K562 (cell line): ENCODE data around the gene SLC2A6. TPM values are rescaled to one million over a fixed set of nuclear protein-coding genes. Genes with fewer than 3 reads are reported as not detected.
A peak's percentile ranks its signal among the peaks of the same experiment; 100 is the strongest.

Experiments used
- ATAC-seq: fragments of 200-7000 bp; cut with Tn5 transposase; 3 replicates; pipeline ENCODE4 v1.9.1; 2020; ENCODE audit warnings: moderate library complexity
- BruUV-seq: library from RNA; stranded (reverse); fragments of 400-500 nt; replicated peaks from 2 replicates; lab custom pipeline; 2021; lab: Mats Ljungman, UMichigan
- CTCF ChIA-PET: fragments of 300-600 bp; formaldehyde crosslinking; extraction: SDS; loops from one replicate; lab custom pipeline; 2021; ENCODE audit warnings: low intra/inter-chr PET ratio; lab: Yijun Ruan, JAX
- POLR2A ChIA-PET: fragments of 300-600, 350-650 bp; sonication (Branson Sonifier 250); formaldehyde crosslinking; extraction: SDS; loops from one replicate; lab custom pipeline; 2021; ENCODE audit warnings: antibody characterized with exemption, inconsistent platforms; lab: Yijun Ruan, JAX
- DNase-seq, 4 experiments: peaks; one replicate each; pipeline versions ENCODE4 v3.0.0 to v3.0.0-alpha.2; 2011 to 2018; ENCODE audit warnings: low spot score in 3 of 4, mixed read lengths in 3 of 4; ENCODE audit errors: extremely low read depth in 1 of 4
- FAIRE-seq: peaks from 2 replicates; lab custom pipeline; 2011; peaks lifted over from hg19 to GRCh38; lab: Jason Lieb, UNC
- H2AFZ ChIP-seq: 2 replicates; pipeline ENCODE4 v1.6.0; 2011; ENCODE audit warnings: low read depth, low read length, control low read depth, inconsistent platforms
- H3K27ac ChIP-seq: fragments of 200-600 bp; 3 replicates; pipeline ENCODE4 v1.8.0; 2011; ENCODE audit warnings: low read depth, mild to moderate bottlenecking, control low read depth, inconsistent platforms, low read length, moderate library complexity, mixed read lengths; ENCODE audit errors: extremely low read depth
- H3K27me3 ChIP-seq, 2 experiments: fragments of 300-600 bp in 1 of 2; 2 replicates in 1 of 2; 3 replicates in 1 of 2; pipeline versions ENCODE4 v1.6.0 to v1.8.0; 2011; ENCODE audit warnings: inconsistent platforms in 2 of 2, low read length in 2 of 2, mild to moderate bottlenecking in 1 of 2, mixed read lengths in 1 of 2, moderate library complexity in 1 of 2; ENCODE audit not compliant: control insufficient read depth in 2 of 2, insufficient read depth in 2 of 2
- H3K36me3 ChIP-seq: fragments of 300-600 bp; 3 replicates; pipeline ENCODE4 v1.8.0; 2011; ENCODE audit warnings: mild to moderate bottlenecking, low read length, inconsistent platforms; ENCODE audit not compliant: control insufficient read depth, insufficient read depth
- H3K4me1 ChIP-seq, 2 experiments: fragments of 200-600 bp in 1 of 2; replicated peaks in 1 of 2; 2 replicates in 1 of 2; 3 replicates in 1 of 2; pipeline versions ENCODE4 v1.5.1 to v1.8.0; 2011; ENCODE audit warnings: inconsistent platforms in 2 of 2, low read length in 2 of 2, mild to moderate bottlenecking in 1 of 2, mixed read lengths in 1 of 2, moderate library complexity in 1 of 2; ENCODE audit not compliant: control insufficient read depth in 2 of 2, insufficient read depth in 2 of 2
- H3K4me2 ChIP-seq: 2 replicates; pipeline ENCODE4 v1.6.1; 2011; ENCODE audit warnings: low read length, control low read depth, inconsistent platforms, mixed read lengths; ENCODE audit not compliant: insufficient read depth
- H3K4me3 ChIP-seq: fragments of 200-600 bp; sonication (generic), shearing (Covaris generic); 2 replicates; pipeline ENCODE4 v1.5.1; 2016; ENCODE audit warnings: control low read depth, inconsistent platforms
- H3K79me2 ChIP-seq: fragments of 200-600 bp; 3 replicates; pipeline ENCODE4 v1.8.0; 2011; ENCODE audit warnings: low read length, inconsistent platforms; ENCODE audit not compliant: control insufficient read depth, insufficient read depth
- H3K9ac ChIP-seq, 2 experiments: 2 replicates each; pipeline versions ENCODE4 v1.6.0 to v1.6.1; 2011; ENCODE audit warnings: low read depth in 2 of 2, low read length in 2 of 2, control low read depth in 1 of 2, inconsistent platforms in 1 of 2, mild to moderate bottlenecking in 1 of 2, mixed read lengths in 1 of 2; ENCODE audit not compliant: insufficient read depth in 1 of 2
- H3K9me1 ChIP-seq: one replicate; pipeline ENCODE4 v1.6.0; 2011; ENCODE audit warnings: inconsistent platforms, mild to moderate bottlenecking, low read length, moderate library complexity; ENCODE audit not compliant: control insufficient read depth, insufficient read depth
- H3K9me3 ChIP-seq: replicated peaks from 2 replicates; pipeline ENCODE4 v1.5.1; 2011; ENCODE audit warnings: low read depth, low read length, inconsistent platforms; ENCODE audit not compliant: control insufficient read depth, insufficient read depth
- H4K20me1 ChIP-seq: replicated peaks from 2 replicates; pipeline ENCODE4 v1.6.1; 2011; ENCODE audit warnings: low read length, inconsistent platforms, mixed read lengths; ENCODE audit not compliant: control insufficient read depth, insufficient read depth
- BACH1 ChIP-seq: fragments of 200-800 bp; sonication (Bioruptor generic); IDR thresholded peaks from 2 replicates; pipeline ENCODE4 v1.6.1; 2016; ENCODE audit warnings: missing genetic modification characterization, missing compliant biosample characterization
- CBFA2T3 ChIP-seq: fragments of 450-650 bp; IDR thresholded peaks from 2 replicates; pipeline ENCODE4 v1.6.1; 2017
- FOSL1 ChIP-seq: fragments of 200-800 bp; sonication (Bioruptor generic); conservative IDR thresholded peaks from 2 replicates; pipeline ENCODE4 v1.6.1; 2016; ENCODE audit warnings: missing genetic modification characterization, missing compliant biosample characterization
- GABPB1 ChIP-seq: sonication (generic); formaldehyde crosslinking; IDR thresholded peaks from 2 replicates; pipeline ENCODE4 v1.8.0; 2022; ENCODE audit warnings: mild to moderate bottlenecking, missing genetic modification reagents
- HNRNPL ChIP-seq: fragments of 200-400 bp; formaldehyde crosslinking; IDR thresholded peaks from 2 replicates; pipeline ENCODE4 v1.6.1; 2017; ENCODE audit warnings: low read depth, mild to moderate bottlenecking, low read length
- JUND ChIP-seq, 2 experiments: IDR thresholded peaks; 2 replicates in 1 of 2; 3 replicates in 1 of 2; pipeline ENCODE4 v1.6.1; 2011; ENCODE audit warnings: borderline replicate concordance in 2 of 2, low read depth in 2 of 2, low read length in 2 of 2, improper control_type of control experiment in 1 of 2, missing biosample characterization in 1 of 2, missing genetic modification characterization in 1 of 2, missing genetic modification reagents in 1 of 2
- MYNN ChIP-seq, 2 experiments: sonication (generic); formaldehyde crosslinking in 1 of 2; IDR thresholded peaks; 2 replicates each; pipeline versions ENCODE4 v1.5.0 to v1.6.1; 2016 to 2020; ENCODE audit warnings: antibody characterized with exemption in 1 of 2, missing genetic modification reagents in 1 of 2
- NEUROD1 ChIP-seq: fragments of 150-350 bp; IDR thresholded peaks from 2 replicates; pipeline ENCODE4 v1.6.1; 2014; ENCODE audit warnings: borderline replicate concordance, low read length, low read depth; ENCODE audit not compliant: partially characterized antibody
- POLR2AphosphoS2 ChIP-seq: IDR thresholded peaks from 2 replicates; pipeline ENCODE4 v1.6.1; 2012; ENCODE audit warnings: low read length, improper control_type of control experiment
- RBM15 ChIP-seq: fragments of 200-400 bp; formaldehyde crosslinking; IDR thresholded peaks from 2 replicates; pipeline ENCODE4 v1.6.1; 2018; ENCODE audit warnings: mild to moderate bottlenecking, low read length, moderate library complexity; ENCODE audit not compliant: insufficient read depth
- ZKSCAN8 ChIP-seq: fragments of 200-800 bp; sonication (Bioruptor generic); IDR thresholded peaks from 2 replicates; pipeline ENCODE4 v1.6.1; 2016; ENCODE audit warnings: missing genetic modification characterization, missing compliant biosample characterization
- ZNF175 ChIP-seq: fragments of 200-800 bp; sonication (Bioruptor generic); IDR thresholded peaks from 2 replicates; pipeline ENCODE4 v1.6.1; 2016; ENCODE audit warnings: low read depth, mild to moderate bottlenecking, missing genetic modification characterization, missing compliant biosample characterization
- ZSCAN29 ChIP-seq: fragments of 450-650 bp; IDR thresholded peaks from 2 replicates; pipeline ENCODE4 v1.6.1; 2017
- WGBS: fragments of 100-300 bp; shearing (Covaris generic); methylation state at CpG from one replicate; pipeline ENCODE4 v1.1.6; 2016; ENCODE audit warnings: low coverage, mixed read lengths; ENCODE audit not compliant: insufficient coverage; ENCODE audit errors: missing lambda C conversion rate; 5-methylcytosine and 5-hydroxymethylcytosine counted together
- in situ Hi-C: fragments of 300-500 bp; cut with MboI; formaldehyde crosslinking; loops from 4 replicates; pipeline ENCODE4 v1.15.0; 2018; ENCODE audit warnings: inconsistent platforms, mixed read lengths
- intact Hi-C: fragments of 100-400 bp; cut with micrococcal nuclease; formaldehyde crosslinking; loops from 2 replicates; pipeline ENCODE4 v1.14.2; 2022
- polyA plus RNA-seq, 8 experiments: library from polyadenylated mRNA; depleted of rRNA in 4 of 8; stranded (reverse) in 5 of 8; unstranded in 3 of 8; fragments of >200 nt; fragmentation: Nextera tagmentation in 2 of 8; fragmentation: Illumina TruSeq in 1 of 8; extraction: Ambion mirVana in 2 of 8; extraction: Trizol in 1 of 8; gene quantifications; 2 replicates each; pipeline versions ENCODE4 v1.2.1 to v1.2.3, GENCODE V29; 2011 to 2014; ENCODE audit warnings: inconsistent platforms in 1 of 8, missing spikeins in 1 of 8
- total RNA-seq, 7 experiments: library from RNA; depleted of rRNA in 6 of 7; stranded (reverse); fragments of >200 nt in 6 of 7; fragmentation: Illumina TruSeq in 2 of 7; extraction: Trizol in 2 of 7; gene quantifications; 2 replicates each; pipeline versions ENCODE4 v1.2.1 to v1.2.3, GENCODE V29; 2011 to 2021; ENCODE audit warnings: low replicate concordance in 1 of 7
- TF ChIP-seq, protein P1 (sequence below): fragments of 450-650 bp; IDR thresholded peaks from 2 replicates; pipeline ENCODE4 v1.6.1; 2018; ENCODE audit not compliant: partially characterized antibody
- TF ChIP-seq, protein P2 (sequence below), 3 experiments: fragments of 200-800 bp in 1 of 3; sonication (Bioruptor generic) in 1 of 3; sonication (generic) in 1 of 3; formaldehyde crosslinking in 1 of 3; IDR thresholded peaks; 2 replicates each; pipeline versions ENCODE4 v1.6.1 to v1.8.0; 2016 to 2022; ENCODE audit warnings: mild to moderate bottlenecking in 2 of 3, missing compliant biosample characterization in 2 of 3, missing genetic modification characterization in 2 of 3, missing genetic modification reagents in 1 of 3

The SLC2A6 gene
- total and polyA plus RNA-seq, 9 of the 15 experiments (the other 6 are each of a cell fraction or from before 2014, with no cell fraction given): 0.04 to 0.38 (median 0.09) TPM; not detected in 3

GRCh38 chr9:133506653-133507038, 27.7 kb upstream of the SLC2A6 start:
- BruUV-seq: no TSS peak
- intact Hi-C loops (no loop called here), in situ Hi-C loops (no loop called here)
- WGBS: 32% methylated on average over 18 of the region's 18 CpGs
- peak; percentile 82; the same call in 2 of the 3 replicates for ATAC-seq
- Histone ChIP-seq H4K20me1 (peaks cover 4% of the 10 kb centered on the region; the same call in 1 of the 2 replicates), H3K79me2 (no peaks in the 10 kb centered on the region), H2AFZ (no peak overlapping the region), H3K4me1 (peaks cover 21 to 30% of the 10 kb centered on the region in 2 experiments), H3K4me2 (no peak overlapping the region), H3K36me3 (no peaks in the 10 kb centered on the region), H3K9me3 (no peaks in the 10 kb centered on the region; the same call in 1 of the 2 replicates), H3K9ac (peak overlapping the region in 1 of 2 experiments; percentile 62; a peak in 2 of 4 replicates), H3K9me1 (no peaks in the 10 kb centered on the region), H3K4me3 (no peak overlapping the region), H3K27ac (no peak overlapping the region), H3K27me3 (peaks cover 3 to 21% of the 10 kb centered on the region in 2 experiments; a peak in 3 of 5 replicates)
- FAIRE-seq: peak; percentile 83
- ChIA-PET CTCF (no interaction called here), POLR2A (interaction anchor here (0.6 to 1.5 kb wide), 3 partner anchors 11 to 23 kb away, joined by 3 to 9 read pairs (median 5); partner anchors contain the start of gene MYMK)
- peak in 1 of 4 experiments; percentile 69 for DNase-seq
- TF ChIP-seq, protein P1, sequence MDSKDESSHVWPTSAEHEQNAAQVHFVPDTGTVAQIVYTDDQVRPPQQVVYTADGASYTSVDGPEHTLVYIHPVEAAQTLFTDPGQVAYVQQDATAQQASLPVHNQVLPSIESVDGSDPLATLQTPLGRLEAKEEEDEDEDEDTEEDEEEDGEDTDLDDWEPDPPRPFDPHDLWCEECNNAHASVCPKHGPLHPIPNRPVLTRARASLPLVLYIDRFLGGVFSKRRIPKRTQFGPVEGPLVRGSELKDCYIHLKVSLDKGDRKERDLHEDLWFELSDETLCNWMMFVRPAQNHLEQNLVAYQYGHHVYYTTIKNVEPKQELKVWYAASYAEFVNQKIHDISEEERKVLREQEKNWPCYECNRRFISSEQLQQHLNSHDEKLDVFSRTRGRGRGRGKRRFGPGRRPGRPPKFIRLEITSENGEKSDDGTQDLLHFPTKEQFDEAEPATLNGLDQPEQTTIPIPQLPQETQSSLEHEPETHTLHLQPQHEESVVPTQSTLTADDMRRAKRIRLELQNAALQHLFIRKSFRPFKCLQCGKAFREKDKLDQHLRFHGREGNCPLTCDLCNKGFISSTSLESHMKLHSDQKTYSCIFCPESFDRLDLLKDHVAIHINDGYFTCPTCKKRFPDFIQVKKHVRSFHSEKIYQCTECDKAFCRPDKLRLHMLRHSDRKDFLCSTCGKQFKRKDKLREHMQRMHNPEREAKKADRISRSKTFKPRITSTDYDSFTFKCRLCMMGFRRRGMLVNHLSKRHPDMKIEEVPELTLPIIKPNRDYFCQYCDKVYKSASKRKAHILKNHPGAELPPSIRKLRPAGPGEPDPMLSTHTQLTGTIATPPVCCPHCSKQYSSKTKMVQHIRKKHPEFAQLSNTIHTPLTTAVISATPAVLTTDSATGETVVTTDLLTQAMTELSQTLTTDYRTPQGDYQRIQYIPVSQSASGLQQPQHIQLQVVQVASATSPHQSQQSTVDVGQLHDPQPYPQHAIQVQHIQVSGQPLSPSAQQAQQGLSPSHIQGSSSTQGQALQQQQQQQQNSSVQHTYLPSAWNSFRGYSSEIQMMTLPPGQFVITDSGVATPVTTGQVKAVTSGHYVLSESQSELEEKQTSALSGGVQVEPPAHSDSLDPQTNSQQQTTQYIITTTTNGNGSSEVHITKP: peak; percentile 48
- TF ChIP-seq RBM15: no peak
- TF ChIP-seq BACH1 (tag): no peak
- no peak for TF ChIP-seq ZKSCAN8
- no peak for TF ChIP-seq ZNF175 (CRISPR knock-in tag)
- TF ChIP-seq CBFA2T3: peak; percentile 56
- no peak for TF ChIP-seq NEUROD1
- TF ChIP-seq MYNN (IDR thresholded peaks at IDR 0.05): 0 out of 2 replicates have a peak, but pooled peaks have one; percentile 19
- TF ChIP-seq MYNN (CRISPR knock-in tag; IDR thresholded peaks at IDR 0.05): no peak
- TF ChIP-seq HNRNPL: no peak
- TF ChIP-seq, protein P2, sequence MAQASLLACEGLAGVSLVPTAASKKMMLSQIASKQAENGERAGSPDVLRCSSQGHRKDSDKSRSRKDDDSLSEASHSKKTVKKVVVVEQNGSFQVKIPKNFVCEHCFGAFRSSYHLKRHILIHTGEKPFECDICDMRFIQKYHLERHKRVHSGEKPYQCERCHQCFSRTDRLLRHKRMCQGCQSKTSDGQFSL (CRISPR knock-in tag; IDR thresholded peaks at IDR 0.05): 0 out of 2 replicates have a peak, but pooled peaks have one; percentile 40
- TF ChIP-seq, protein P2 (tag; IDR thresholded peaks at IDR 0.05): no peak
- TF ChIP-seq GABPB1 (CRISPR knock-in tag): 0 out of 2 replicates have a peak, but pooled peaks have one; percentile 36
- TF ChIP-seq FOSL1 (tag): peak; percentile 78
- 0 out of 2 replicates have a peak, but pooled peaks have one; percentile 11 for TF ChIP-seq JUND (IDR thresholded peaks at IDR 0.05; ENCODE audit: borderline replicate concordance, low read depth, low read length)
- TF ChIP-seq JUND (tag; IDR thresholded peaks at IDR 0.05; ENCODE audit: borderline replicate concordance, low read depth, low read length): no peak; the same call in 2 of the 3 replicates
- TF ChIP-seq ZSCAN29: no peak
- no peak for TF ChIP-seq POLR2AphosphoS2
